Measurements from ENCODE around the gene PLXNA2. TPM values are rescaled to one million over a fixed set of nuclear protein-coding genes. Genes with fewer than 3 reads are reported as not detected.

PLXNA2 gene
- total RNA-seq, 2 donors from 2014 or later, result 44.5 to 51.6 TPM

GRCh38 chr1:208216806-208217205 is 27.4 kb downstream of the PLXNA2 start:
- DNase-seq, result no peak
- Histone ChIP-seq H3K36me3 (replicated peaks in 1 of 2; ENCODE audit: insufficient read depth in 1 of 2, low read depth in 2 of 2) (peaks cover 0 to 18% of the 10 kb centered on the region in 2 donors), H3K27me3 (no peaks in the 10 kb centered on the region), H3K4me3 (no peak overlapping the region), H3K4me1 (peaks cover 45% of the 10 kb centered on the region), H3K9me3 (no peaks in the 10 kb centered on the region), H3K27ac (no peak overlapping the region)
- TF ChIP-seq CTCF (IDR thresholded peaks at IDR 0.05), result no peak
- TF ChIP-seq POLR2A (IDR thresholded peaks at IDR 0.05), result no peak
- intact Hi-C loops (cut with DNase I), result no loop called here
- ATAC-seq, result no peak
- WGBS, 2 donors, result 96 to 97% methylated on average over 12 to 16 of the region's 16 CpGs

- WGBS, 2 donors, result 67 to 70% methylated on average over 1 of the region's 1 CpG
- H3K27me3 ChIP-seq, result no peaks in the 10 kb centered on the region
- DNase-seq (no peak), ATAC-seq (no peak)
- no peak overlapping the region for H3K27ac ChIP-seq
- H3K4me3 ChIP-seq, result no peak overlapping the region
- peaks cover 0 to 18% of the 10 kb centered on the region in 2 donors for H3K36me3 ChIP-seq (replicated peaks in 1 of 2; ENCODE audit: insufficient read depth in 1 of 2, low read depth in 2 of 2)
- H3K9me3 ChIP-seq, result no peaks in the 10 kb centered on the region
- H3K4me1 ChIP-seq, result peaks cover 38% of the 10 kb centered on the region
- TF ChIP-seq CTCF (IDR thresholded peaks at IDR 0.05), result no peak
- no peak for TF ChIP-seq POLR2A (IDR thresholded peaks at IDR 0.05)
- intact Hi-C loops (cut with DNase I), result no loop called here
These were observed 28.1 kb downstream of the PLXNA2 start for GRCh38 chr1:208216062-208216461.

- peaks cover 33% of the 10 kb centered on the region for H3K4me1 ChIP-seq
These were observed 28.8 kb downstream of the PLXNA2 start for GRCh38 chr1:208215393-208215792.

GRCh38 chr1:208213786-208214185 is 30.4 kb downstream of the PLXNA2 start:
- 55 to 77% methylated on average over 3 of the region's 3 CpGs for WGBS, 2 donors
- Histone ChIP-seq H3K27ac (peak overlapping the region in 1 of 4 donors; percentile 16), H3K4me1 (peaks cover 29% of the 10 kb centered on the region), H3K4me3 (no peak overlapping the region), H3K27me3 (no peaks in the 10 kb centered on the region), H3K36me3 (replicated peaks in 1 of 2; ENCODE audit: insufficient read depth in 1 of 2, low read depth in 2 of 2) (peaks cover 0 to 18% of the 10 kb centered on the region in 2 donors), H3K9me3 (no peaks in the 10 kb centered on the region)
- TF ChIP-seq CTCF (IDR thresholded peaks at IDR 0.05), result no peak
- no peak for TF ChIP-seq POLR2A (IDR thresholded peaks at IDR 0.05)
- intact Hi-C loops (cut with DNase I), result no loop called here
- no peak for ATAC-seq
- DNase-seq, result no peak

More at GRCh38 chr1:208215393-208215792, 28.8 kb downstream of the PLXNA2 start:
- no peak for TF ChIP-seq POLR2A (IDR thresholded peaks at IDR 0.05)
- no peak for TF ChIP-seq CTCF (IDR thresholded peaks at IDR 0.05)
- H3K36me3 ChIP-seq (replicated peaks in 1 of 2; ENCODE audit: insufficient read depth in 1 of 2, low read depth in 2 of 2), result peaks cover 0 to 18% of the 10 kb centered on the region in 2 donors
- no peaks in the 10 kb centered on the region for H3K27me3 ChIP-seq
- H3K27ac ChIP-seq, result no peak overlapping the region
- ATAC-seq (no peak), DNase-seq (no peak)
- H3K4me3 ChIP-seq, result no peak overlapping the region
- intact Hi-C loops (cut with DNase I), result no loop called here
- no peaks in the 10 kb centered on the region for H3K9me3 ChIP-seq

GRCh38 chr1:208212893-208213292 is 31.3 kb downstream of the PLXNA2 start:
- 86 to 96% methylated on average over 1 of the region's 1 CpG for WGBS, 2 donors
- ATAC-seq (no peak), DNase-seq (no peak)
- TF ChIP-seq CTCF (IDR thresholded peaks at IDR 0.05) (no peak), POLR2A (IDR thresholded peaks at IDR 0.05) (no peak)
- Histone ChIP-seq H3K27me3 (no peaks in the 10 kb centered on the region), H3K36me3 (replicated peaks in 1 of 2; ENCODE audit: insufficient read depth in 1 of 2, low read depth in 2 of 2) (peaks cover 0 to 18% of the 10 kb centered on the region in 2 donors), H3K4me1 (peaks cover 34% of the 10 kb centered on the region), H3K9me3 (no peaks in the 10 kb centered on the region), H3K27ac (no peak overlapping the region), H3K4me3 (no peak overlapping the region)
- intact Hi-C loops (cut with DNase I), result no loop called here

Measured in body of pancreas (tissue), 4 donors.